ENCODE data around the gene PTPRN2. TPM values are rescaled to one million over a fixed set of nuclear protein-coding genes. Genes with fewer than 3 reads are reported as not detected.

Gene PTPRN2
- total and polyA plus RNA-seq, 8 donors, result 4.9 to 136 (median 46.8) TPM

GRCh38 chr7:158617737-158618128 lies 30.1 kb upstream of the PTPRN2 start:
- no peaks in the 10 kb centered on the region for H3K9me3 ChIP-seq
- H3K27me3 ChIP-seq, result no peaks in the 10 kb centered on the region
- TF ChIP-seq POLR2AphosphoS5 (IDR thresholded peaks at IDR 0.05) (no peak), CTCF (IDR thresholded peaks at IDR 0.05) (no peak), POLR2A (IDR thresholded peaks at IDR 0.05) (no peak), EP300 (IDR thresholded peaks at IDR 0.05) (no peak)
- H3K36me3 ChIP-seq, result no peaks in the 10 kb centered on the region
- no peak overlapping the region for H3K27ac ChIP-seq
- DNase-seq, result no peak
- intact Hi-C loops (cut with DNase I; ENCODE audit: low total_unique reads), result no loop called here
- 79 to 88% (median 85%) methylated on average over 3 of the region's 3 CpGs for whole genome bisulfite sequencing, 5 donors
- no peaks in the 10 kb centered on the region for H3K4me1 ChIP-seq
- no peak overlapping the region for H3K4me3 ChIP-seq

- intact Hi-C loops (cut with DNase I; ENCODE audit: low total_unique reads), result no loop called here
- Histone ChIP-seq H3K4me1 (no peaks in the 10 kb centered on the region), H3K27me3 (no peaks in the 10 kb centered on the region), H3K4me3 (no peak overlapping the region), H3K27ac (no peak overlapping the region), H3K36me3 (no peaks in the 10 kb centered on the region), H3K9me3 (no peaks in the 10 kb centered on the region)
- TF ChIP-seq POLR2A (IDR thresholded peaks at IDR 0.05) (no peak), CTCF (IDR thresholded peaks at IDR 0.05) (no peak), EP300 (IDR thresholded peaks at IDR 0.05) (no peak), POLR2AphosphoS5 (IDR thresholded peaks at IDR 0.05) (no peak)
- DNase-seq, result no peak
- 62 to 86% (median 69%) methylated on average over 2 of the region's 2 CpGs for WGBS, 5 donors
These were observed 28.4 kb upstream of the PTPRN2 start for GRCh38 chr7:158616050-158616449.

GRCh38 chr7:158614700-158615099 lies 27.1 kb upstream of the PTPRN2 start:
- H3K27me3 ChIP-seq, result no peaks in the 10 kb centered on the region
- H3K36me3 ChIP-seq, result no peaks in the 10 kb centered on the region
- no peak overlapping the region for H3K4me3 ChIP-seq
- intact Hi-C loops (cut with DNase I; ENCODE audit: low total_unique reads), result no loop called here
- DNase-seq, result no peak
- no peak overlapping the region for H3K27ac ChIP-seq
- 35 to 56% (median 43%) methylated on average over 1 of the region's 1 CpG for WGBS, 5 donors
- H3K9me3 ChIP-seq, result no peaks in the 10 kb centered on the region
- H3K4me1 ChIP-seq, result no peaks in the 10 kb centered on the region
- TF ChIP-seq POLR2AphosphoS5 (IDR thresholded peaks at IDR 0.05), result no peak
- TF ChIP-seq EP300 (IDR thresholded peaks at IDR 0.05), result no peak
- no peak for TF ChIP-seq CTCF (IDR thresholded peaks at IDR 0.05)
- TF ChIP-seq POLR2A (IDR thresholded peaks at IDR 0.05), result no peak

- Histone ChIP-seq H3K4me1 (no peaks in the 10 kb centered on the region), H3K4me3 (no peak overlapping the region), H3K9me3 (no peaks in the 10 kb centered on the region), H3K27me3 (no peaks in the 10 kb centered on the region), H3K27ac (no peak overlapping the region), H3K36me3 (no peaks in the 10 kb centered on the region)
- 88 to 100% (median 98%) methylated on average over 2 of the region's 2 CpGs for WGBS, 5 donors
- no peak for DNase-seq
- TF ChIP-seq POLR2AphosphoS5 (IDR thresholded peaks at IDR 0.05), result no peak
- intact Hi-C loops (cut with DNase I; ENCODE audit: low total_unique reads), result no loop called here
These were observed 25.9 kb upstream of the PTPRN2 start for GRCh38 chr7:158613481-158613880.

- no peaks in the 10 kb centered on the region for H3K4me1 ChIP-seq
- no peak for DNase-seq
- 83 to 98% (median 92%) methylated on average over 4 of the region's 4 CpGs for WGBS, 5 donors
- H3K27ac ChIP-seq, result no peak overlapping the region
- intact Hi-C loops (cut with DNase I; ENCODE audit: low total_unique reads), result no loop called here
- H3K4me3 ChIP-seq, result no peak overlapping the region
- TF ChIP-seq POLR2AphosphoS5 (IDR thresholded peaks at IDR 0.05), result no peak
- TF ChIP-seq CTCF (IDR thresholded peaks at IDR 0.05), result no peak
- TF ChIP-seq POLR2A (IDR thresholded peaks at IDR 0.05), result no peak
- no peak for TF ChIP-seq EP300 (IDR thresholded peaks at IDR 0.05)
- H3K27me3 ChIP-seq, result no peaks in the 10 kb centered on the region
- H3K36me3 ChIP-seq, result peaks cover 0 to 3% (median 0%) of the 10 kb centered on the region in 4 donors
- H3K9me3 ChIP-seq, result no peaks in the 10 kb centered on the region
These were observed 24.9 kb upstream of the PTPRN2 start for GRCh38 chr7:158612546-158612945.
